Keratinocyte (primary cell): ENCODE data around the gene PARM1. TPM values are rescaled to one million over a fixed set of nuclear protein-coding genes. Genes with fewer than 3 reads are reported as not detected.

Experiments used
- DNase-seq: peaks from one replicate; pipeline ENCODE4 v3.0.0-alpha.2; 2011; ENCODE audit warnings: low read depth, missing footprints, low spot score
- FAIRE-seq: peaks from 2 replicates; lab custom pipeline; 2011; peaks lifted over from hg19 to GRCh38; lab: Jason Lieb, UNC
- H2AFZ ChIP-seq: 2 replicates; pipeline ENCODE4 v1.6.0; 2012; ENCODE audit warnings: low read length, control low read depth, inconsistent platforms; ENCODE audit not compliant: control insufficient read depth
- H3K27ac ChIP-seq: 2 replicates; pipeline ENCODE4 v1.5.1; 2011; ENCODE audit warnings: low read length; ENCODE audit not compliant: control insufficient read depth, insufficient read depth
- H3K27me3 ChIP-seq: 3 replicates; pipeline ENCODE4 v1.6.0; 2011; ENCODE audit warnings: low read length; ENCODE audit not compliant: control insufficient read depth, insufficient read depth; ENCODE audit errors: extremely low read depth
- H3K36me3 ChIP-seq, 2 experiments: 2 replicates in 1 of 2; 3 replicates in 1 of 2; pipeline ENCODE4 v1.5.1; 2011; ENCODE audit warnings: low read length in 2 of 2, mild to moderate bottlenecking in 1 of 2; ENCODE audit not compliant: control insufficient read depth in 2 of 2, insufficient read depth in 2 of 2; ENCODE audit errors: extremely low read depth in 1 of 2
- H3K4me1 ChIP-seq: 3 replicates; pipeline ENCODE4 v1.5.1; 2011; ENCODE audit warnings: low read length; ENCODE audit not compliant: control insufficient read depth, insufficient read depth; ENCODE audit errors: extremely low read depth
- H3K4me2 ChIP-seq: 3 replicates; pipeline ENCODE4 v1.6.0; 2011; ENCODE audit warnings: low read depth, low read length; ENCODE audit not compliant: control insufficient read depth, insufficient read depth; ENCODE audit errors: extremely low read depth
- H3K4me3 ChIP-seq, 3 experiments: fragments of 200-600 bp in 1 of 3; sonication (generic) in 1 of 3; 2 replicates in 2 of 3; 3 replicates in 1 of 3; pipeline ENCODE4 v1.5.1; 2011 to 2016; ENCODE audit warnings: low read length in 3 of 3, mild to moderate bottlenecking in 3 of 3, control low read depth in 2 of 3, inconsistent platforms in 1 of 3, low read depth in 1 of 3, mixed read lengths in 1 of 3, mixed run types in 1 of 3, moderate library complexity in 1 of 3; ENCODE audit not compliant: control insufficient read depth in 2 of 3, insufficient read depth in 2 of 3; ENCODE audit errors: extremely low read depth in 1 of 3
- H3K79me2 ChIP-seq: 2 replicates; pipeline ENCODE4 v1.6.0; 2012; ENCODE audit warnings: low read length; ENCODE audit not compliant: control insufficient read depth, insufficient read depth
- H3K9ac ChIP-seq: 3 replicates; pipeline ENCODE4 v1.6.0; 2011; ENCODE audit warnings: low read length; ENCODE audit not compliant: control insufficient read depth, insufficient read depth; ENCODE audit errors: extremely low read depth
- H3K9me1 ChIP-seq: 3 replicates; pipeline ENCODE4 v1.6.0; 2011; ENCODE audit warnings: low read length; ENCODE audit not compliant: control insufficient read depth, insufficient read depth; ENCODE audit errors: extremely low read depth
- H3K9me3 ChIP-seq: 2 replicates; pipeline ENCODE4 v1.5.1; 2012; ENCODE audit warnings: low read depth, low read length; ENCODE audit not compliant: control insufficient read depth
- H4K20me1 ChIP-seq: 3 replicates; pipeline ENCODE4 v1.6.0; 2011; ENCODE audit warnings: low read length; ENCODE audit not compliant: control insufficient read depth, insufficient read depth; ENCODE audit errors: extremely low read depth
- CTCF ChIP-seq, 3 experiments: IDR thresholded peaks in 1 of 3; conservative IDR thresholded peaks in 1 of 3; optimal IDR thresholded peaks in 1 of 3; 2 replicates in 2 of 3; 3 replicates in 1 of 3; pipeline versions ENCODE3 to v1.5.1; 2011; ENCODE audit warnings: low read length in 3 of 3, mild to moderate bottlenecking in 3 of 3, moderate library complexity in 2 of 3, control low read depth in 1 of 3, inconsistent platforms in 1 of 3; ENCODE audit not compliant: insufficient read depth in 2 of 3; ENCODE audit errors: extremely low read depth in 1 of 3
- EZH2 ChIP-seq: IDR thresholded peaks from one replicate; pipeline ENCODE4 v1.6.1; 2012; ENCODE audit warnings: inconsistent platforms, mild to moderate bottlenecking, low read length, moderate library complexity
- dilution Hi-C: fragments of 300-500 bp; cut with MboI; formaldehyde crosslinking; loops from one replicate; pipeline ENCODE4 v1.7.0; 2020; ENCODE audit warnings: low sequenced_read_pairs; ENCODE audit not compliant: extremely low pct_ligation_motif_present
- polyA plus RNA-seq, 5 experiments: library from polyadenylated mRNA; depleted of rRNA in 3 of 5; stranded (reverse) in 3 of 5; stranded (forward) in 1 of 5; unstranded in 1 of 5; fragments of >200 nt; gene quantifications; 1 replicate in 1 of 5; 2 replicates in 3 of 5; 3 replicates in 1 of 5; pipeline versions ENCODE4 v1.2.1 to v1.2.3, GENCODE V29; 2011 to 2012; ENCODE audit warnings: missing spikeins in 2 of 5, low read depth in 1 of 5, low replicate concordance in 1 of 5

PARM1 gene
- polyA plus RNA-seq, 1 donor (not counting 4 experiments of a cell fraction or from before 2014, with no cell fraction given) = 0.05 TPM

GRCh38 chr4:74947798-74948197, 14.9 kb downstream of the PARM1 start:
- no peak for FAIRE-seq
- Histone ChIP-seq H3K27me3 (no peaks in the 10 kb centered on the region), H3K9me1 (no peaks in the 10 kb centered on the region), H3K9me3 (no peaks in the 10 kb centered on the region), H3K4me2 (no peak overlapping the region), H3K4me1 (peaks cover 3% of the 10 kb centered on the region), H3K27ac (no peak overlapping the region), H3K4me3 (no peak overlapping the region), H3K79me2 (no peaks in the 10 kb centered on the region), H3K9ac (no peak overlapping the region), H3K36me3 (no peaks in the 10 kb centered on the region), H4K20me1 (no peaks in the 10 kb centered on the region), H2AFZ (no peak overlapping the region)
- TF ChIP-seq CTCF (optimal IDR thresholded peaks at IDR 0.05 in 1 of 3, IDR thresholded peaks at IDR 0.05 in 1 of 3, conservative IDR thresholded peaks at IDR 0.05 in 1 of 3; ENCODE audit: extremely low read depth in 1 of 3, insufficient read depth in 2 of 3, low read length in 3 of 3) = no peak
- no peak for TF ChIP-seq EZH2
- dilution Hi-C loops = no loop called here
- no peak for DNase-seq

- dilution Hi-C loops = no loop called here
- DNase-seq = no peak
Observed at GRCh38 chr4:74948236-74948635, 15.3 kb downstream of the PARM1 start.

GRCh38 chr4:74950200-74950599, 17.3 kb downstream of the PARM1 start:
- Histone ChIP-seq H3K4me2 (no peak overlapping the region), H3K79me2 (no peaks in the 10 kb centered on the region), H3K36me3 (no peaks in the 10 kb centered on the region), H3K9ac (no peak overlapping the region), H3K4me3 (no peak overlapping the region), H3K9me1 (no peaks in the 10 kb centered on the region), H3K4me1 (no peaks in the 10 kb centered on the region), H3K27ac (no peak overlapping the region), H2AFZ (no peak overlapping the region), H4K20me1 (no peaks in the 10 kb centered on the region), H3K9me3 (no peaks in the 10 kb centered on the region), H3K27me3 (no peaks in the 10 kb centered on the region)
- TF ChIP-seq EZH2 (no peak), CTCF (optimal IDR thresholded peaks at IDR 0.05 in 1 of 3, IDR thresholded peaks at IDR 0.05 in 1 of 3, conservative IDR thresholded peaks at IDR 0.05 in 1 of 3; ENCODE audit: extremely low read depth in 1 of 3, insufficient read depth in 2 of 3, low read length in 3 of 3) (no peak)
- FAIRE-seq (no peak), DNase-seq (no peak)
- dilution Hi-C loops = no loop called here

More at GRCh38 chr4:74948236-74948635, 15.3 kb downstream of the PARM1 start:
- no peak for TF ChIP-seq EZH2
- Histone ChIP-seq H3K4me1 (no peaks in the 10 kb centered on the region), H3K9ac (no peak overlapping the region), H2AFZ (no peak overlapping the region), H3K36me3 (no peaks in the 10 kb centered on the region), H4K20me1 (no peaks in the 10 kb centered on the region), H3K27ac (no peak overlapping the region), H3K4me3 (no peak overlapping the region), H3K9me3 (no peaks in the 10 kb centered on the region), H3K79me2 (no peaks in the 10 kb centered on the region), H3K4me2 (no peak overlapping the region), H3K9me1 (no peaks in the 10 kb centered on the region), H3K27me3 (no peaks in the 10 kb centered on the region)
- no peak for FAIRE-seq
